ENCODE data around the gene CFAP45.

CFAP45 gene

DNA sequence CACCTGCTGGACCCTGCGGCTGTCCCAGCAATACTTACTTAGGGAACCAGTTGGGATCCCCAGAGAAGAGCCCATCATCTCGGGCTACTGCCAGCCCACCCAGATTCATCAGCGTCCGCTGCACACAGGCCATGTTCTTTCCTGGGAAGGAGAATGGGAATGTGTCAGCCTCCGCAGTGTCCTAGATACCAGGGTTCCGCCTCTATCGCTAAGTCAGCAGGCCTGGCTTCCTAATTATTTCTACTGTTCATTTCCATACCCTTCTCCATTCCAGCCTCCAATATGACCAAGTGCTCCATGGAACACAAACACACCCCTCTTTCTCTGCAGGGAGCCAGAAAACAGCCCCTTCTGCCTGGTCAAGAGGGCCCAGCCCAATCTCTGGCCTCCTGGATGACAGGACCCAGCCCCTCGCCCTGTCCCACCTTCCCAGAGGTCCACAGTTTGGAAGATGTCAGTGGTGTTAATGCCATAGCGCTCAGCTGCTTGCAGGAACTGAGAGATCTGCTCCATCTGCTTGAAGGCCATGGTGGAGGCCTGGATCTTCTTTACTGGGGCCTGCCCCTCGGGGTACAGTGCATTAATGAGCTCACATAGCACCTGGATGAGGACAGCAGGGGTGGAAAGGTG lies 19.4 kb upstream of the CFAP45 start:
- H3K9ac ChIP-seq (ENCODE audit: low read length): no peak overlapping the region
- H3K14ac ChIP-seq (ENCODE audit: low read length in 2 of 2): peak overlapping the region in 1 of 2 experiments; percentile 18
- H3K18ac ChIP-seq (ENCODE audit: low read depth in 1 of 2, low read length in 2 of 2): no peak overlapping the region

DNA sequence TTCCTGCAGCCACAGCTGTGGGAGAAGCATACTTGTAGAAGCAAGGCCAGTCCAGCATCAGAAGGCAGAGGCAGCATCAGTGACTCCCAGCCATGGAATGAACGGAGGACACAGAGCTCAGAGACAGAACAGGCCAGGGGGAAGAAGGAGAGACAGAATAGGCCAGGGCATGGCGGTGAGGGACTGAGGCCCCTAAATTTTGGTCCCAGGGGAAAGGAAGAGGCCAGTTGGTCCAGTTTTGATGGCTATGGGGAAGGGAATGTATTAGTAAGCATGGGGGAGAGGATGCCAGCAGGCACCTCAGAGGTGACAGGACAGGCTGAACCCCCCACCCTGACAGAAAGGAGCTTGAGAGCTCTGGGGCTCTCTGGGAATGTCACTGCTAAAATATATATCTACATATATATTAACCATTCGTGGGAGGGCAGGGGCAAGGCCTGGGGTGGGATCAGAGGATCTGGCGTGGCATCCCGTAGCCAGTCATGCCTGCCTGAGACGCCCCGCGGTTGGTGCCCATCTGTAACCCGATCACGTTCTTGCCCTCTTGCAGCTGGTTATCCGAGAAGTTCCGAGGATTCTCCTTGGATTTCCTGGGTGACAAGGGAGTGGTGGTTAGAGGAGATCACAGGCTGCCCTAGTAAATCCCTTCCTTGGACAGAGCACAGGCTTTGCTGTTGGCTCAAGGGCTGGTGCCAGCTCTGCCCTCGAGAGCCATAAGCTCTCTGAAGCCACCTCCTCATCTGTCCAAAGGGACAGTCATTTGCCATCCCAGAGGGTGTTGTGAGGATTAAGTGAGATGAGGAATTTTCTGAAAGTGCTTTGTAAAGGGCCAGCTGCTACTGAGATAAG lies 18.6 kb upstream of the CFAP45 start:
- peak; percentile 47 for DNase-seq
- H2AFZ ChIP-seq (ENCODE audit: low read depth, low read length): no peak overlapping the region
- no peak overlapping the region for H3K27ac ChIP-seq (ENCODE audit: low read length, poor library complexity, severe bottlenecking)
- H3K9me3 ChIP-seq (ENCODE audit: control insufficient read depth, low read length): no peaks in the 10 kb centered on the region
- no peak overlapping the region for H2BK5ac ChIP-seq (ENCODE audit: low read depth, low read length, poor library complexity, severe bottlenecking)
- H3K4ac ChIP-seq (ENCODE audit: low read depth in 1 of 2, low read length in 2 of 2): no peak overlapping the region
- no peak overlapping the region for H2BK120ac ChIP-seq (ENCODE audit: low read depth, low read length)
- no peak overlapping the region for H4K8ac ChIP-seq (ENCODE audit: low read length)
- no peak overlapping the region for H2BK15ac ChIP-seq (ENCODE audit: low read depth, poor library complexity, severe bottlenecking)
- peaks cover 3% of the 10 kb centered on the region for H3K79me1 ChIP-seq (replicated peaks; ENCODE audit: low read length, poor library complexity, severe bottlenecking)
- WGBS: 95% methylated on average over 12 of the region's 13 CpGs
- H2BK12ac ChIP-seq (ENCODE audit: low read length in 2 of 2): peak overlapping the region in 1 of 2 experiments; percentile 32
- H3K36me3 ChIP-seq (ENCODE audit: control insufficient read depth in 1 of 2, insufficient read depth in 2 of 2, low read depth in 1 of 2, low read length in 2 of 2): peaks cover 42 to 46% of the 10 kb centered on the region in 2 experiments
- H3K4me1 ChIP-seq (ENCODE audit: control insufficient read depth, insufficient read depth, low read depth, low read length): peaks cover 58% of the 10 kb centered on the region
- no peak overlapping the region for H2AK5ac ChIP-seq (ENCODE audit: low read length, severe bottlenecking)
- no peak overlapping the region for H3K14ac ChIP-seq (ENCODE audit: low read length in 2 of 2)
- H3K18ac ChIP-seq (ENCODE audit: low read depth in 1 of 2, low read length in 2 of 2): no peak overlapping the region
- H3K9ac ChIP-seq (ENCODE audit: low read length): no peak overlapping the region
- no peak overlapping the region for H3K4me2 ChIP-seq (ENCODE audit: low read length, poor library complexity, severe bottlenecking)
- no peak overlapping the region for H4K91ac ChIP-seq (ENCODE audit: low read length)
- H3K23ac ChIP-seq (ENCODE audit: low read length in 2 of 2): no peak overlapping the region
- H3K27me3 ChIP-seq (ENCODE audit: control insufficient read depth in 1 of 2, insufficient read depth in 1 of 2, low read length in 2 of 2): no peaks in the 10 kb centered on the region
- no peak overlapping the region for H3K4me3 ChIP-seq (ENCODE audit: insufficient read depth in 1 of 2, low read depth in 1 of 2, low read length in 2 of 2)

More for the DNA sequence above, 19.4 kb upstream of the CFAP45 start:
- Histone ChIP-seq H3K27me3 (ENCODE audit: control insufficient read depth in 1 of 2, insufficient read depth in 1 of 2, low read length in 2 of 2) (no peaks in the 10 kb centered on the region), H3K4me1 (ENCODE audit: control insufficient read depth, insufficient read depth, low read depth, low read length) (peaks cover 58% of the 10 kb centered on the region), H3K4me3 (ENCODE audit: insufficient read depth in 1 of 2, low read depth in 1 of 2, low read length in 2 of 2) (no peak overlapping the region), H3K36me3 (ENCODE audit: control insufficient read depth in 1 of 2, insufficient read depth in 2 of 2, low read depth in 1 of 2, low read length in 2 of 2) (peaks cover 42 to 46% of the 10 kb centered on the region in 2 experiments), H2BK12ac (ENCODE audit: low read length in 2 of 2) (no peak overlapping the region), H2AFZ (ENCODE audit: low read depth, low read length) (no peak overlapping the region), H4K8ac (ENCODE audit: low read length) (no peak overlapping the region), H2BK120ac (ENCODE audit: low read depth, low read length) (no peak overlapping the region), H3K23ac (ENCODE audit: low read length in 2 of 2) (no peak overlapping the region), H2BK15ac (ENCODE audit: low read depth, poor library complexity, severe bottlenecking) (no peak overlapping the region), H4K91ac (ENCODE audit: low read length) (no peak overlapping the region), H3K27ac (ENCODE audit: low read length, poor library complexity, severe bottlenecking) (no peak overlapping the region), H3K4me2 (ENCODE audit: low read length, poor library complexity, severe bottlenecking) (no peak overlapping the region), H2AK5ac (ENCODE audit: low read length, severe bottlenecking) (no peak overlapping the region), H3K79me1 (replicated peaks; ENCODE audit: low read length, poor library complexity, severe bottlenecking) (peaks cover 3% of the 10 kb centered on the region), H3K4ac (ENCODE audit: low read depth in 1 of 2, low read length in 2 of 2) (no peak overlapping the region), H3K9me3 (ENCODE audit: control insufficient read depth, low read length) (no peaks in the 10 kb centered on the region), H2BK5ac (ENCODE audit: low read depth, low read length, poor library complexity, severe bottlenecking) (no peak overlapping the region)
- DNase-seq: no peak
- WGBS: 97% methylated on average over 10 of the region's 10 CpGs

GRCh38 chr1:159917533-159918351 lies 17.8 kb upstream of the CFAP45 start:
- Histone ChIP-seq H2BK5ac (ENCODE audit: low read depth, low read length, poor library complexity, severe bottlenecking) (no peak overlapping the region), H3K4me3 (ENCODE audit: insufficient read depth in 1 of 2, low read depth in 1 of 2, low read length in 2 of 2) (no peak overlapping the region), H3K23ac (ENCODE audit: low read length in 2 of 2) (peak overlapping the region in 1 of 2 experiments; percentile 37), H3K9ac (ENCODE audit: low read length) (peak overlapping the region; percentile 0), H3K4me2 (ENCODE audit: low read length, poor library complexity, severe bottlenecking) (no peak overlapping the region), H3K14ac (ENCODE audit: low read length in 2 of 2) (no peak overlapping the region), H2BK15ac (ENCODE audit: low read depth, poor library complexity, severe bottlenecking) (no peak overlapping the region), H2BK120ac (ENCODE audit: low read depth, low read length) (no peak overlapping the region), H3K4me1 (ENCODE audit: control insufficient read depth, insufficient read depth, low read depth, low read length) (peaks cover 49% of the 10 kb centered on the region), H4K8ac (ENCODE audit: low read length) (peak overlapping the region; percentile 8), H3K27me3 (ENCODE audit: control insufficient read depth in 1 of 2, insufficient read depth in 1 of 2, low read length in 2 of 2) (no peaks in the 10 kb centered on the region), H3K79me1 (replicated peaks; ENCODE audit: low read length, poor library complexity, severe bottlenecking) (peaks cover 3% of the 10 kb centered on the region), H2AFZ (ENCODE audit: low read depth, low read length) (no peak overlapping the region), H3K27ac (ENCODE audit: low read length, poor library complexity, severe bottlenecking) (peak overlapping the region; percentile 12), H2BK12ac (ENCODE audit: low read length in 2 of 2) (peak overlapping the region in 1 of 2 experiments; percentile 51), H2AK5ac (ENCODE audit: low read length, severe bottlenecking) (peak overlapping the region; percentile 37), H3K4ac (ENCODE audit: low read depth in 1 of 2, low read length in 2 of 2) (no peak overlapping the region), H3K36me3 (ENCODE audit: control insufficient read depth in 1 of 2, insufficient read depth in 2 of 2, low read depth in 1 of 2, low read length in 2 of 2) (peaks cover 37 to 46% of the 10 kb centered on the region in 2 experiments), H3K18ac (ENCODE audit: low read depth in 1 of 2, low read length in 2 of 2) (peak overlapping the region in 1 of 2 experiments; percentile 6), H4K91ac (ENCODE audit: low read length) (peak overlapping the region; percentile 30), H3K9me3 (ENCODE audit: control insufficient read depth, low read length) (no peaks in the 10 kb centered on the region)
- WGBS: 89% methylated on average over 4 of the region's 5 CpGs
- DNase-seq: peak; percentile 33

Measured in mesenchymal stem cell (in vitro differentiated cells and primary cell).